Measurements from ENCODE around the gene KCTD17. TPM values are rescaled to one million over a fixed set of nuclear protein-coding genes. Genes with fewer than 3 reads are reported as not detected.

The KCTD17 gene
- total RNA-seq, 4 donors from 2014 or later: 1.8 to 3.3 (median 2.6) TPM

- no peaks in the 10 kb centered on the region for H3K36me3 ChIP-seq
- no peak overlapping the region for H3K27ac ChIP-seq
- no peak for TF ChIP-seq CTCF (IDR thresholded peaks at IDR 0.05 in 4 of 5, conservative IDR thresholded peaks at IDR 0.05 in 1 of 5)
- no peak for TF ChIP-seq POLR2A (IDR thresholded peaks at IDR 0.05)
- ATAC-seq (no peak), DNase-seq (no peak)
- H3K4me1 ChIP-seq: no peaks in the 10 kb centered on the region
- peaks cover 19 to 34% (median 27%) of the 10 kb centered on the region in 3 donors for H3K27me3 ChIP-seq
- no peaks in the 10 kb centered on the region for H3K9me3 ChIP-seq
- in situ Hi-C loops (cut with MboI; ENCODE audit: low sequenced_read_pairs in 4 of 4) (loop anchor here in 1 of 4 donors (25.0 kb wide), 1 partner anchor 119 kb away; the partner anchor contains the start of gene SSTR3), intact Hi-C loops (cut with DNase I; ENCODE audit: low total_unique reads) (no loop called here)
- no peak overlapping the region for H3K4me3 ChIP-seq
Observed at GRCh38 chr22:37092997-37093396, 41.5 kb downstream of the KCTD17 start.

DNA sequence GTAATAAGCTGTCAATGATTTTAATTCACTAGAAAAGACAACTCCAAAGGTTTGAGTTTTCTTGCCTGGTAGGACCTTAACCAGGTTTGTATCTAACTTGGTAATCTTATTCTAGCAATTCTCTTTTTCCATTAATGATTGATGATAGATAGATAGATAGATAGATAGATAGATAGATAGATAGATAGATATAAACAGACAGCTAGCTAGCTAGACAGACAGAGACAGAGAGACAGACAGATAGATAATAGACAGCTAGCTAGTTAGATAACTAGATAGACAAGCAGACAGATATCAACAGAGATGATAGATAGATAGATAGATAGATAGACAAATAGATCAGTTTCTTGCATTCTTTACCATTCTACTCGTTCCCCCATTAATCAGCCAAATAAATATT lies 42.7 kb downstream of the KCTD17 start:
- Histone ChIP-seq H3K4me3 (no peak overlapping the region), H3K27ac (no peak overlapping the region), H3K27me3 (peaks cover 19 to 30% (median 28%) of the 10 kb centered on the region in 3 donors), H3K9me3 (no peaks in the 10 kb centered on the region), H3K36me3 (no peaks in the 10 kb centered on the region), H3K4me1 (no peaks in the 10 kb centered on the region)
- TF ChIP-seq CTCF (IDR thresholded peaks at IDR 0.05 in 4 of 5, conservative IDR thresholded peaks at IDR 0.05 in 1 of 5): no peak
- no peak for TF ChIP-seq POLR2A (IDR thresholded peaks at IDR 0.05)
- in situ Hi-C loops (cut with MboI; ENCODE audit: low sequenced_read_pairs in 4 of 4): loop anchor here in 1 of 4 donors (25.0 kb wide), 1 partner anchor 118 kb away; the partner anchor contains the start of gene SSTR3
- intact Hi-C loops (cut with DNase I; ENCODE audit: low total_unique reads): no loop called here
- DNase-seq: no peak
- ATAC-seq: no peak

- H3K27me3 ChIP-seq: peaks cover 19 to 30% (median 28%) of the 10 kb centered on the region in 3 donors
- H3K4me3 ChIP-seq: no peak overlapping the region
- no peak for ATAC-seq
- no peaks in the 10 kb centered on the region for H3K9me3 ChIP-seq
- no peak overlapping the region for H3K27ac ChIP-seq
- intact Hi-C loops (cut with DNase I; ENCODE audit: low total_unique reads) (no loop called here), in situ Hi-C loops (cut with MboI; ENCODE audit: low sequenced_read_pairs in 4 of 4) (loop anchor here in 1 of 4 donors (25.0 kb wide), 1 partner anchor 117 kb away; the partner anchor contains the start of gene SSTR3)
- DNase-seq: no peak
- no peaks in the 10 kb centered on the region for H3K36me3 ChIP-seq
- TF ChIP-seq CTCF (IDR thresholded peaks at IDR 0.05 in 4 of 5, conservative IDR thresholded peaks at IDR 0.05 in 1 of 5) (no peak), POLR2A (IDR thresholded peaks at IDR 0.05) (no peak)
- no peaks in the 10 kb centered on the region for H3K4me1 ChIP-seq
Observed at GRCh38 chr22:37095113-37095512, 43.6 kb downstream of the KCTD17 start.

DNA sequence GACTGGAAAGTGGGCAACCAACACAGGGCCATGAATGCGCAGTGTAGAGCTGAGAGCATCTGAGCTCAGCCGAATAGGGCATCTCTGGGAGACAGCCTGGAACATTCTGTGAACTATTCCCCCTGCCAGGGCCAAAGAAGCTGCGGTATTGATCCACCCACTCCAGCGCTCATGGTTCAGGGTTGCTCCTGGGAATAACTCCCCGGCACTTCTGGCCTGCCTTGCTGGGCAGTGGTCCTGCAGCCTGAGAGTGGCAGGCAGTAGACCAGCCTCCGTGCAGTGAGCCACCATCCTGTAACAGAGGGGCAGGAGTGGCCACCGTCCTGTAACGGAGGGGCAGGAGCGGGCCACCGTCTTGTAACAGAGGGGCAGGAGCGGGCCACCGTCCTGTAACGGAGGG lies 45.8 kb downstream of the KCTD17 start:
- H3K9me3 ChIP-seq: no peaks in the 10 kb centered on the region
- no peaks in the 10 kb centered on the region for H3K36me3 ChIP-seq
- ATAC-seq (no peak), DNase-seq (no peak)
- TF ChIP-seq POLR2A (IDR thresholded peaks at IDR 0.05) (no peak), CTCF (IDR thresholded peaks at IDR 0.05 in 4 of 5, conservative IDR thresholded peaks at IDR 0.05 in 1 of 5) (no peak)
- H3K4me3 ChIP-seq: no peak overlapping the region
- in situ Hi-C loops (cut with MboI; ENCODE audit: low sequenced_read_pairs in 4 of 4) (loop anchor here in 1 of 4 donors (25.0 kb wide), 1 partner anchor 115 kb away; the partner anchor contains the start of gene SSTR3), intact Hi-C loops (cut with DNase I; ENCODE audit: low total_unique reads) (no loop called here)
- H3K27ac ChIP-seq: no peak overlapping the region
- H3K27me3 ChIP-seq: peaks cover 19 to 28% (median 27%) of the 10 kb centered on the region in 3 donors
- H3K4me1 ChIP-seq: no peaks in the 10 kb centered on the region
